GM12878 (cell line): ENCODE results near the gene HMHB1. TPM values are rescaled to one million over a fixed set of nuclear protein-coding genes. Genes with fewer than 3 reads are reported as not detected.

Experiments
- ATAC-seq: fragments of 200-7000 bp; cut with Tn5 transposase; 3 replicates; pipeline ENCODE4 v1.9.1; 2020; ENCODE audit warnings: mild to moderate bottlenecking, moderate library complexity
- BruUV-seq: library from RNA; stranded (reverse); fragments of 400-500 nt; replicated peaks from 2 replicates; lab custom pipeline; 2021; lab: Mats Ljungman, UMichigan
- CTCF ChIA-PET: fragments of 300-600 bp; sonication (Branson Sonifier 250); formaldehyde crosslinking; extraction: SDS; loops from one replicate; lab custom pipeline; 2021; ENCODE audit warnings: inconsistent platforms; lab: Yijun Ruan, JAX
- POLR2A ChIA-PET: fragments of 350-600 bp; formaldehyde crosslinking; extraction: SDS; loops from one replicate; lab custom pipeline; 2021; ENCODE audit warnings: inconsistent platforms; lab: Charles Lee
- RAD21 ChIA-PET: fragments of 300-600 bp; sonication (Branson Sonifier 250); formaldehyde crosslinking; loops from one replicate; lab custom pipeline; 2023; ENCODE audit warnings: antibody characterized with exemption; ENCODE audit not compliant: unreplicated experiment; lab: Charles Lee
- SMC1A ChIA-PET: fragments of 300-600 bp; sonication (Branson Sonifier 250); formaldehyde crosslinking; loops from one replicate; lab custom pipeline; 2023; ENCODE audit not compliant: unreplicated experiment, uncharacterized antibody; lab: Charles Lee
- DNase-seq: peaks from one replicate; pipeline ENCODE4 v3.0.0-alpha.2; 2011; ENCODE audit warnings: low read depth, low spot score
- FAIRE-seq: peaks from 3 replicates; lab custom pipeline; 2011; peaks lifted over from hg19 to GRCh38; lab: Jason Lieb, UNC
- H2AFZ ChIP-seq: 2 replicates; pipeline ENCODE4 v1.6.0; 2011; ENCODE audit warnings: low read depth, low read length, control low read depth; ENCODE audit not compliant: control insufficient read depth
- H3K27ac ChIP-seq: 2 replicates; pipeline ENCODE4 v1.5.1; 2011; ENCODE audit warnings: control low read depth; ENCODE audit not compliant: control insufficient read depth, insufficient read depth
- H3K27me3 ChIP-seq, 2 experiments: replicated peaks in 1 of 2; 2 replicates each; pipeline versions ENCODE4 v1.6.0 to v1.6.1; 2011; ENCODE audit warnings: low read length in 1 of 2; ENCODE audit not compliant: control insufficient read depth in 2 of 2, insufficient read depth in 2 of 2
- H3K36me3 ChIP-seq, 2 experiments: 2 replicates each; pipeline ENCODE4 v1.5.1; 2011; ENCODE audit warnings: low read length in 1 of 2; ENCODE audit not compliant: control insufficient read depth in 2 of 2, insufficient read depth in 2 of 2
- H3K4me1 ChIP-seq: 2 replicates; pipeline ENCODE4 v1.6.1; 2011; ENCODE audit warnings: mild to moderate bottlenecking, low read length, moderate library complexity, mixed read lengths; ENCODE audit not compliant: control insufficient read depth, insufficient read depth
- H3K4me2 ChIP-seq: 2 replicates; pipeline ENCODE4 v1.6.0; 2011; ENCODE audit warnings: control low read depth; ENCODE audit not compliant: control insufficient read depth, insufficient read depth
- H3K4me3 ChIP-seq: fragments of 200-600 bp; sonication (generic); 2 replicates; pipeline ENCODE4 v1.5.1; 2016
- H3K79me2 ChIP-seq: 2 replicates; pipeline ENCODE4 v1.6.0; 2011; ENCODE audit warnings: low read length; ENCODE audit not compliant: control insufficient read depth, insufficient read depth
- H3K9ac ChIP-seq: 2 replicates; pipeline ENCODE4 v1.8.0; 2011; ENCODE audit warnings: low read length, control low read depth, mixed read lengths; ENCODE audit not compliant: control insufficient read depth, insufficient read depth
- H3K9me3 ChIP-seq: replicated peaks from 3 replicates; pipeline ENCODE4 v1.5.1; 2011; ENCODE audit warnings: mild to moderate bottlenecking, low read length; ENCODE audit not compliant: control insufficient read depth, insufficient read depth
- H4K20me1 ChIP-seq: 2 replicates; pipeline ENCODE4 v1.6.0; 2011; ENCODE audit not compliant: control insufficient read depth, insufficient read depth
- BHLHE40 ChIP-seq, 2 experiments: fragments of 450-650 bp in 1 of 2; IDR thresholded peaks; 2 replicates each; pipeline ENCODE4 v1.6.1; 2011 to 2017; ENCODE audit warnings: low read depth in 2 of 2, borderline replicate concordance in 1 of 2, improper control_type of control experiment in 1 of 2, low read length in 1 of 2, mild to moderate bottlenecking in 1 of 2
- CREM ChIP-seq: IDR thresholded peaks from 2 replicates; pipeline ENCODE4 v1.6.1; 2014; ENCODE audit warnings: antibody characterized with exemption, low read depth
- EP300 ChIP-seq, 2 experiments: fragments of 150-350 bp in 1 of 2; IDR thresholded peaks; 2 replicates each; pipeline ENCODE4 v1.6.1; 2011 to 2012; ENCODE audit warnings: low read depth in 2 of 2, low read length in 2 of 2, borderline replicate concordance in 1 of 2, improper control_type of control experiment in 1 of 2, inconsistent platforms in 1 of 2; ENCODE audit not compliant: control insufficient read depth in 1 of 2
- HDGF ChIP-seq: fragments of 450-650 bp; IDR thresholded peaks from 2 replicates; pipeline ENCODE4 v1.6.1; 2016; ENCODE audit warnings: antibody characterized with exemption
- MYB ChIP-seq: fragments of 150-350 bp; IDR thresholded peaks from 2 replicates; pipeline ENCODE4 v1.6.1; 2014; ENCODE audit warnings: mild to moderate bottlenecking, low read depth, low read length, borderline replicate concordance
- NFYB ChIP-seq: IDR thresholded peaks from 2 replicates; pipeline ENCODE4 v1.6.1; 2011; ENCODE audit warnings: low read depth, mild to moderate bottlenecking, low read length, improper control_type of control experiment, moderate library complexity; ENCODE audit not compliant: insufficient read depth
- PAX8 ChIP-seq: fragments of 450-650 bp; IDR thresholded peaks from 2 replicates; pipeline ENCODE4 v1.6.1; 2017; ENCODE audit warnings: mild to moderate bottlenecking, moderate library complexity
- RAD21 ChIP-seq: IDR thresholded peaks from 2 replicates; pipeline ENCODE4 v1.6.1; 2011; ENCODE audit warnings: mild to moderate bottlenecking, low read depth, low read length, moderate library complexity; ENCODE audit not compliant: insufficient read depth
- SIN3A ChIP-seq: IDR thresholded peaks from 2 replicates; pipeline ENCODE4 v1.6.1; 2012; ENCODE audit warnings: low read depth, low read length, improper control_type of control experiment
- ZNF207 ChIP-seq: fragments of 450-650 bp; IDR thresholded peaks from 2 replicates; pipeline ENCODE4 v1.6.1; 2014; ENCODE audit warnings: antibody characterized with exemption, mild to moderate bottlenecking, borderline replicate concordance
- ZNF274 ChIP-seq: IDR thresholded peaks from one replicate; pipeline ENCODE4 v1.8.0; 2011; ENCODE audit not compliant: insufficient read length, insufficient read depth
- ZZZ3 ChIP-seq: IDR thresholded peaks from 2 replicates; pipeline ENCODE4 v1.6.1; 2011; ENCODE audit warnings: low read depth; ENCODE audit not compliant: control insufficient read depth, insufficient read length
- WGBS: methylation state at CpG from one replicate; pipeline ENCODE4 v1.1.6; 2016; ENCODE audit warnings: low lambda C conversion rate; ENCODE audit not compliant: insufficient replicate concordance, insufficient coverage; ENCODE audit errors: missing lambda C conversion rate; 5-methylcytosine and 5-hydroxymethylcytosine counted together
- in situ Hi-C: fragments of 300-500 bp; cut with MboI; formaldehyde crosslinking; loops from 9 replicates; pipeline ENCODE4 v1.14.3; 2018; ENCODE audit warnings: mixed read lengths
- intact Hi-C: fragments of 100-400 bp; cut with micrococcal nuclease; formaldehyde crosslinking; loops from one replicate; pipeline ENCODE4 v1.14.2; 2022; ENCODE audit not compliant: unreplicated experiment
- polyA plus RNA-seq, 11 experiments: library from polyadenylated mRNA; depleted of rRNA in 4 of 11; unstranded in 6 of 11; stranded (reverse) in 5 of 11; fragments of >200 nt; fragmentation: Nextera tagmentation in 4 of 11; fragmentation: Illumina TruSeq in 1 of 11; extraction: Ambion mirVana in 4 of 11; extraction: Trizol in 1 of 11; gene quantifications; 1 replicate in 1 of 11; 2 replicates in 10 of 11; pipeline versions ENCODE4 v1.2.1 to v1.2.3, GENCODE V29; 2011 to 2016; ENCODE audit warnings: inconsistent platforms in 2 of 11, missing spikeins in 2 of 11, low read depth in 1 of 11
- total RNA-seq, 4 experiments: library from RNA; depleted of rRNA in 3 of 4; stranded (reverse); fragments of >200 nt in 3 of 4; fragmentation: Illumina TruSeq in 1 of 4; extraction: Trizol in 1 of 4; gene quantifications; 2 replicates each; pipeline versions ENCODE4 v1.2.1 to v1.2.3, GENCODE V29; 2013 to 2021

Gene HMHB1
- total and polyA plus RNA-seq, 10 of the 15 experiments (the other 5 are each of a cell fraction or from before 2014, with no cell fraction given), result 0.45 to 20.3 (median 4.6) TPM

GRCh38 chr5:143835251-143835650 lies 23.3 kb downstream of the HMHB1 start:
- no peaks in the 10 kb centered on the region for H4K20me1 ChIP-seq
- no peak for ATAC-seq
- TF ChIP-seq RAD21 (no peak), NFYB (no peak), EP300 (IDR thresholded peaks at IDR 0.05; ENCODE audit: borderline replicate concordance in 1 of 2, control insufficient read depth in 1 of 2, low read depth in 2 of 2, low read length in 2 of 2) (no peak), PAX8 (no peak), ZNF207 (no peak), ZZZ3 (no peak), MYB (no peak), ZNF274 (no peak), CREM (no peak), BHLHE40 (IDR thresholded peaks at IDR 0.05; ENCODE audit: borderline replicate concordance in 1 of 2, low read depth in 2 of 2, low read length in 1 of 2) (no peak), HDGF (no peak), SIN3A (no peak)
- H3K9ac ChIP-seq, result no peak overlapping the region
- no peaks in the 10 kb centered on the region for H3K4me1 ChIP-seq
- H3K9me3 ChIP-seq, result no peaks in the 10 kb centered on the region
- H3K79me2 ChIP-seq, result no peaks in the 10 kb centered on the region
- RAD21 ChIA-PET, result no interaction called here
- CTCF ChIA-PET, result no interaction called here
- POLR2A ChIA-PET, result interaction anchor here (0.6 kb wide), 1 partner anchor 325 kb away, joined by 5 read pairs; no protein-coding TSS in a partner anchor
- no peaks in the 10 kb centered on the region for H3K27me3 ChIP-seq
- SMC1A ChIA-PET, result no interaction called here
- no peak overlapping the region for H3K27ac ChIP-seq
- WGBS, result 89% methylated on average over 3 of the region's 3 CpGs
- intact Hi-C loops (no loop called here), in situ Hi-C loops (no loop called here)
- no TSS peak for BruUV-seq
- DNase-seq, result no peak
- no peaks in the 10 kb centered on the region for H3K36me3 ChIP-seq
- H3K4me3 ChIP-seq, result no peak overlapping the region
- H3K4me2 ChIP-seq, result no peak overlapping the region
- no peak for FAIRE-seq
- H2AFZ ChIP-seq, result no peak overlapping the region
